GM20000 (cell line): ENCODE measurements around the gene NFATC4.
"Not testable (repeated sequence)": the region's sequence is repeated elsewhere in the genome, so short reads cannot be mapped to it uniquely, and the experiment has no call there.

Source experiments
- DNase-seq: peaks from one replicate; pipeline ENCODE4 v3.0.0; 2012; ENCODE audit warnings: low spot score
- TF ChIP-seq, protein P1 (sequence below): IDR thresholded peaks from 2 replicates; pipeline ENCODE4 v1.5.1; 2012; ENCODE audit warnings: mild to moderate bottlenecking, control low read depth; ENCODE audit errors: extremely low read depth, missing control alignments

NFATC4 gene

DNA sequence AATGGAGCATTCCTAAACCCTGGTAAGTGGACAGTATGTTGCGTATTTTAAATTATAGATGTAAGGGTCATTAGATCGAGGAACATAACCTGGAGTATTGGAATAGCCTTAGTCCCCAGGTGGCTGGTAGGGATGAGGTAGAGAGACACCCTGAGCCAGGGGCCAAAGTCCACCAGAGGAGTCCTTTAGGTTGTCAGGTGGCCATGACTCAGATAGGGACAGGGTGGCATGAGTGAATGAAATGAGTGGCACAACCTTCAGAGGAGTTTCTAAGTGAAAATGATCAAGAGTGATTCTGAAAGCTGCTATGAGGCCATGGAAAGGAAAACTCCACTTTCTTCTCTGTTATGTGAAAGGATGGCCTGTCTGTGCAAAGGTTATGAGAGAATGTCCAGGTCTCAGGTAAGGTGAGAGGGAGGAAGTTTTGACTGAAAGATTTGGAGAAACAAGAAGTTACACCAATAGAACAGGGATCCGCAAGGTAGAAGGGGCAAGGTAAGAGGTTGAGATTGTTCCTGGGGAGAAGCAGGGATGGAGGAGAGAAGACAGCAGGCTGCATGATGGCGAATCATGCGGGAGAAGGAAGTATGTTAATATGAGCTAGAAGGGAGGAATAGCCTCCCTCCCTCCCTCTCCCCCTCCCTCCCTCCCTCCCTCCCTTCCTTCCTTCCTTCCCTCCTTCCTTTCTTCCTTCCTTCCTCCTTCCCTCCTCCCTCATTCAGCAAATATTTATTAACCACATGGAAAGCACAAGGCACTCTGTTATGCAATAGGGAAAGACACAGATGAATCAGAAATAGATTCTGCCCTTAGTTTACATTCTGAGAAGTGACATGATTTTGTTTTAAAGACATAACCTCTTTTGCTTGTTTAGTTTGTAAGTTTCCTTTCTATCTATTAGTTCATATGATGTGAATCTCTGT lies 14.2 kb upstream of the NFATC4 start:
- TF ChIP-seq, protein P1, sequence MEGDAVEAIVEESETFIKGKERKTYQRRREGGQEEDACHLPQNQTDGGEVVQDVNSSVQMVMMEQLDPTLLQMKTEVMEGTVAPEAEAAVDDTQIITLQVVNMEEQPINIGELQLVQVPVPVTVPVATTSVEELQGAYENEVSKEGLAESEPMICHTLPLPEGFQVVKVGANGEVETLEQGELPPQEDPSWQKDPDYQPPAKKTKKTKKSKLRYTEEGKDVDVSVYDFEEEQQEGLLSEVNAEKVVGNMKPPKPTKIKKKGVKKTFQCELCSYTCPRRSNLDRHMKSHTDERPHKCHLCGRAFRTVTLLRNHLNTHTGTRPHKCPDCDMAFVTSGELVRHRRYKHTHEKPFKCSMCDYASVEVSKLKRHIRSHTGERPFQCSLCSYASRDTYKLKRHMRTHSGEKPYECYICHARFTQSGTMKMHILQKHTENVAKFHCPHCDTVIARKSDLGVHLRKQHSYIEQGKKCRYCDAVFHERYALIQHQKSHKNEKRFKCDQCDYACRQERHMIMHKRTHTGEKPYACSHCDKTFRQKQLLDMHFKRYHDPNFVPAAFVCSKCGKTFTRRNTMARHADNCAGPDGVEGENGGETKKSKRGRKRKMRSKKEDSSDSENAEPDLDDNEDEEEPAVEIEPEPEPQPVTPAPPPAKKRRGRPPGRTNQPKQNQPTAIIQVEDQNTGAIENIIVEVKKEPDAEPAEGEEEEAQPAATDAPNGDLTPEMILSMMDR = no peak
- DNase-seq = no peak

DNA sequence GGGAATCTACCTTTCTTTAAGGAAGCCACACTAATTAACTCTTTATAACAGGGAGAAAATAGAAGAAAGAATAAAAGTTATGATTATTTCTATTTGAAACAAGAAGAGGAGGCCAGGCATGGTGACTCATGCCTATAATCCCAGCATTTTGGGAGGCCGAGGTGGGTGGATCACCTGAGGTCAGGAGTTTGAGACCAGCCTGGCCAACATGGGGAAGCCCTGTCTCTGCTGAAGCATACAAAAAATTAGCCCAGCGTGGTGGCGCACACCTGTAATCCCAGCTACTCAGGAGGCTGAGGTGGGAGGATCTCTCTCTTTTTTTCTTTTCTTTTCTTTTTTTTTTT lies 13.5 kb upstream of the NFATC4 start:
- not testable (repeated sequence) for DNase-seq

DNA sequence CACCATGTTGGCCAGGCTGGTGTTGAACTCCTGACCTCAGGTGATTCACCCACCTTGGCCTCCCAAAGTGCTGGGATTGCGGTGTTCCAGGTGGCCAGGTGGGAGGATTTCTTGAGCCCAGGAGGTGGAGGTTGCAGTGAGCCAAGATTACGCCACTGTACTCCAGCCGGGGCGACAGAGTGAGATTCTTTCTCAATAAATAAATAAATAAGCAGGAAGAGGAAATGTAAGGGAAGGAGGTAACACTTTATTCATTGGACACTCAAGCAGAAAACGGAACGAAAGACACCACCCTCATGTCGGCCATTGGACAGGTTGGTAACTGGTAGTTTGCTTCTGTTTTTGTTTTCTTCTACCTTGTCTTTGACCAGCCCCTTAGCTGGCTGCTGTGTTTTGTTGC lies 13.0 kb upstream of the NFATC4 start:
- TF ChIP-seq, protein P1 = no peak
- DNase-seq = no peak

DNA sequence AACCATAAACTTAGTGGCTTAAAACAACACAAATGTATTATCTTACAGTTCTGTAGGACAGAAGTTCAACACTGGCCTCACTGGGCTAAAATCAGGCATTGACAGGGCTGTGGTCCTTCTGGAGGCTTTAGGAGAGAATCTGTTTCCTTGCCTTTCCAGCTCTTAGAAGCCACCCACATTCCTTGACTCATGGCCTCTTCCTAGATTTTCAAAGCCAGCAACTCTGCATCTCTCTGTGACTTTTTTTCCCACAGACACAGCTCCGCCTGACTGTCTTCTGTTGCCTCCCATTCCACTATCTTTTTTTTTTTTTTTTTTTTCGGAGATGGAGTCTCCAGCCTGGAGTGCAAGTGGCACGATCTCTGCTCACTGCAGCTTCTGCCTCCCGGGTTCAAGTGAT lies 11.8 kb upstream of the NFATC4 start:
- TF ChIP-seq, protein P1 = no peak
- no peak for DNase-seq

DNA sequence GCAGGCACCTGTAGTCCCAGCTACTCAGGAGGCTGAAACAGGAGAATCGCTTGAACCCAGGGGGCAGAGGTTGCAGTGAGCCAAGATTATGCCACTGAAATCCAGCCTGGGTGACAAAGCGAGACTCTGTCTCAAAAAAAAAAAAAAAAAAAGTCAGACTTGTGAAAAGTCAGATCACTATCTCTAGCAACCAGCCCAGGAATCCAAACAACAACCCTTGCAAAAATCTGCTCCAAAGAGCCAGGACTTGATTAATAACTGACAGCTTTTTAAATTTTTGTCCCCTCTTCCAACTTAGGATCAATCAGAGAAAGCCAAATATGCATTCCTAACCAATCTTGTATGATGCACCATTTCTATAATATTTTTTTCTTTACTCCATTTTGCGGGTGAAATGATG lies 7.7 kb upstream of the NFATC4 start:
- TF ChIP-seq, protein P1 = no peak
- DNase-seq = no peak

DNA sequence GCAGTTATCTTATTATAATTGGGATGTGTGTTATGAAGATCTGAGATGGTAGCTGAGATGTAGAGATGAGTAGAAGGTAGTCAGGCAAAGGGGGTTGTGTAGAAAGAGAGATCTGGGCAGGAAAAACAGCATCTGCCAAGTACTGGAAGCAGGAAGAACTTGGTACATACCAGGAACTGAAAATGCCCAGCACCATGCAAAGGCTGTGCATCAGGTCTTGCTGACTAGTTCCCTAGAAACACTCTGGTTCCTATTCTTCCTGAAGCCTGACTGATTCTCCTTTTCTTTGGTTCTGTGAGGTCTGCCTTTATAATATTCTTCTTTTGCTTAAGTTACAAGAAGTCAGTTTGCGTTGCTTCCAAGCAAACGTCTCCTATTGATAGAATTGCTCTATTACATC lies 6.7 kb upstream of the NFATC4 start:
- TF ChIP-seq, protein P1 = no peak
- DNase-seq = no peak

DNA sequence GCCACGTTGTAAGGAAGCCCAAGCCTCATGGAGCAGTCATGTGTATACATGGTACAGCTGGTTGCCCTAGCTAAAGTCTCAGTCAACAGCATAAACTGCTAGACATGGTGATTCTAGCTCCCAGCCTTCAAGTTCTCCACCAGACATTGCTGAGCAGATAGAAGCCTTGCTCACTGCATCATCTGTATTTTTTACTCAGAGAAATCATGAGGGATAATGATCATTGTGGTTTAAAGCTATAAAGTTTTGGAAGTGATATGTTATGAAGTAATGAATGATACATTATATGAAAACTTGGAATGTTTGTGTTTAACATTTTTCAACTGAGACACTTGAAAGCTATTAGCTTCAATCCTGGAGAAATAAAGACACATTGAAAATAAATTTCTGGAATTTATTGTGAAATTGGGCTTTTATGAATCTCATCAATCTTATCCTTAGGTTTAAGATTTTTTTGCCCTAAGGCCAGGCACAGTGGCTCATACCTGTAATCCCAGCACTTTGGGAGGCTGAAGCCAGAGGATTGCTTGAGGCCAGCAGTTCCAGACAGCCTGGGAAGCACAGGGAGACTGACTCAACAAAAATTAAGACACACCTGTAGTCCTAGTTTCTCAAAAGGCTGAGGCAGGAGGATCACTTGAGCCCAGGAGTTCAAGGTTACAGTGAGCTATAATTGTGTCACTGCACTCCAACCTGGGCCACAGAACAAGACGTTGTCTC lies 5.6 kb upstream of the NFATC4 start:
- DNase-seq = no peak
- TF ChIP-seq, protein P1 = no peak
